Renal cortical epithelial cell (primary cell): ENCODE measurements around the gene NT5C3B. TPM values are rescaled to one million over a fixed set of nuclear protein-coding genes. Genes with fewer than 3 reads are reported as not detected.

Source experiments
- DNase-seq: peaks from one replicate; pipeline ENCODE4 v3.0.0-alpha.2; 2011; ENCODE audit warnings: low read depth
- total RNA-seq: library from RNA; depleted of rRNA; stranded (reverse); fragments of >200 nt; gene quantifications from 2 replicates; pipeline ENCODE4 v1.2.3, GENCODE V29; 2014

Gene NT5C3B
- total RNA-seq, 1 donor from 2014 or later: 43.4 TPM

DNA sequence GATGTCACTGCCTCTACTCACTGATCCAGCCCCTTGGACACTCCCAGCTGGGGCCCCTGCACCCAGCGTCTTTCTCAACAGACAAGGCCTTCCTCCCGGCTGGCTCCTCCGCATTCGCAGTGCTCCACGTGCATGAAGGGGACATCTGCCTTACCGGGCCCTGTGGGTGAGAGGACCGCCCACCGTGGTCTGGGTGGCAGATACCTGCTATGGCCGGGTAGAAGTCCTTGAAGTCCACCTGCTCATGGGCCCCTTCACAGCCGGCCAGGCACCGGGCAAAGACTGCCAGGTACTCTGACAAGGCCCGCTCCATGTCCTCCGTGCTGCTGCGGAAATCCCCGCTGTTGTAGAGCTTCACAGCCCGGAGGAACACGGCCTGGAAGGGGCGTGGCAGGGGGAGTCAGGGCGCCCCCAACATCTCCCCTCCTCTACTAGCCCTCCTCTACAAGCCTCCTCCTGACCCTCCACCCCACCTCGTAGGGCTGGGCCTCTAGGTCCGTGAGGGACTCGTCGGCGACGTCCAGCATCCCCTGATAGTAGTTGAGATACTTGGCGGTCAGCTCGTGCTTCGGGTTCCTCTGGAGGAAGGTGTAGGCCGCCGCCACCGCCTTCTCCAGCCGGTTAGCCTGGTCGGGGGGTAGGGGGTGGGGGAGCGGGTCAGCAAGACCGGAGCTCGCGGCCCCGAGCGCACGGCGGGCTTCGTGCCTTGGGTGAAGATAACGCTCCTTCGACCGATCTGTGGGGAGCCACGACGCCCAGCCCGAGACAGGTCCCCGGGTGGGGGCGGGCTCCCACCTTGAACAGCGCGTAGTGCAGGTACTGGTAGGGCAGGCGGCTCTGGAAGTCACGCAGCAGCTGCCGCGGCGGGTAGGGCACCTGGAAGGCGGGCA is 25.1 kb downstream of the NT5C3B start:
- no peak for DNase-seq

DNA sequence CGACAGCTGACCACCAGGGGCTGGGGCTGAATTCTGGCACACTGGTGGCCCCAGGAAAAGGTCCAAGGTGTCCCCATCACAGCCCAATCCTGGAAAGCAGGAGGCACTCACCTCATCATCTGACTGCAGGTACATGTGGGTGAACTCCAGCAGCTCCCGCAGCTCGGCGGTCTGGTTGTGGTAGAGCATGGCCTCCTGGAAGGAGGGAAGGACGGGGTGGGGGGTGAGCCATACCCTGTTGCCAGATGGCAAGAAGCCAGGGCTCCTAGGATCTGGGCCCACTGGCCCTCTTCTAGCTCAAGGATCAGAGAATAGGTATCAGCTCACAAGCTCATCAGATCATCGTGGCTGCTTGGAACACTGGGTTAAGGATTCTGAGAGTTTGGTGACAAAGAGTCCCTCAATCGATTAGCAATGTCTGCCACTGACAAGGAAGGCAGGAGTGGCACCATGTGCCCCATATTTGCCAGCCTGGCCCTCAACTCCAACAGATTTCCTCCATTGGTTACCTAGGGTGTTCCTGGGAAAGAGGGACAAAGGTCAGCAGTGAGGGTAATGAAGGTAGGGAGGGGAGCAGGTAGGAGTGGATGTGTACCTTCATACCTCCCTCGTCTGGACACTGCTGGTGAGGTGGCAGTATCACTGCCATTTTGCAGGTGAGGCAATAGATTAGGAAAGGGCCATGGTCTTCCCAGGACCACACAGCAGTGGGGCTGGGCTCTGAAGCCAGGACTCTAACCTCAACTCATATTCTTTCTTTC is 29.2 kb downstream of the NT5C3B start:
- no peak for DNase-seq

DNA sequence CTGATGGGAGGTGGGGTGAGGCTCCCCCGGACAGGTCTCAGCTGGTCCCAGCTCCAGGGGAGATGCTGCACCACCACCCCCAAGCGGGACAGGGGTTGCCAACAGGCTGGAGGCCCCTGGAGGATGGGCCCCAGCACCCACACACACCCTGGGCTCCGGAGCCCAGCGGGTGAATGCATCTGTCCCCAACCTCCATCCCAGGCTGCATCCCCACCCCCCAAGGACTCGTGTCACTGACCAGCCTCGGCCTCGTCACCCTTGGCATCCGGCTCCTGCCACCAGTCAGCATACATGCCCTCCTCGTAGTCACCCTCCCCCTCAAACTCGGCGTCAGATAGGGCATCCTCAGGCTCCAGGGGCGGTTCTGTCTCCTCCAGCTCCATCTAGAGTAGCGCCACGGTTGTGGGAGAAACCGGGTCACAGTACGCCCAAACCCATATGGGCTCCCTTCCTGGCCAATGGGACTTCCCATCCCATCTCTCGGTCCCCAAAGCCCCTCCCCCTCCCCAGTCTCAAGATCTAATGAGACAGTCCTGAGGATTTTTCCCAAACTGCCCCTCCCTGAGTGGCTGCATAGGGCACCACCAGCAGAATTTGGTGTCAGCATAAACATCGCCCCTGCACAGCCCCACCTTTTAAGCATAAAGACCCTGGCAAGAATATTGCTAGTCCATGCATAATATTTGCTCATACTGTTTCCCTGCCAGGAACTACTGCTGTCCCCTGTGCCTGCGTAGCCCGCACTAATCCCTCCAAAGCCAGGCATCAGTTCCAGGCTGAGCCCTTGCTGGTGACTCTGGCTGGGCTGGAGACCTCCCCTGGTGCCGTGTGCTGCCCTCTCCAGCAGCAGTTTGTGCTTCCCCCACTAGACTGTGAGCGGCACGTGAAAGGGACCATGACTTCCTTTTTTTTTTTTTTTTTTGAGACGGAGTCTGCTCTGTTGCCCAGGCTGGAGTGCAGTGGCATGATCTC is 32.7 kb downstream of the NT5C3B start:
- no peak for DNase-seq

DNA sequence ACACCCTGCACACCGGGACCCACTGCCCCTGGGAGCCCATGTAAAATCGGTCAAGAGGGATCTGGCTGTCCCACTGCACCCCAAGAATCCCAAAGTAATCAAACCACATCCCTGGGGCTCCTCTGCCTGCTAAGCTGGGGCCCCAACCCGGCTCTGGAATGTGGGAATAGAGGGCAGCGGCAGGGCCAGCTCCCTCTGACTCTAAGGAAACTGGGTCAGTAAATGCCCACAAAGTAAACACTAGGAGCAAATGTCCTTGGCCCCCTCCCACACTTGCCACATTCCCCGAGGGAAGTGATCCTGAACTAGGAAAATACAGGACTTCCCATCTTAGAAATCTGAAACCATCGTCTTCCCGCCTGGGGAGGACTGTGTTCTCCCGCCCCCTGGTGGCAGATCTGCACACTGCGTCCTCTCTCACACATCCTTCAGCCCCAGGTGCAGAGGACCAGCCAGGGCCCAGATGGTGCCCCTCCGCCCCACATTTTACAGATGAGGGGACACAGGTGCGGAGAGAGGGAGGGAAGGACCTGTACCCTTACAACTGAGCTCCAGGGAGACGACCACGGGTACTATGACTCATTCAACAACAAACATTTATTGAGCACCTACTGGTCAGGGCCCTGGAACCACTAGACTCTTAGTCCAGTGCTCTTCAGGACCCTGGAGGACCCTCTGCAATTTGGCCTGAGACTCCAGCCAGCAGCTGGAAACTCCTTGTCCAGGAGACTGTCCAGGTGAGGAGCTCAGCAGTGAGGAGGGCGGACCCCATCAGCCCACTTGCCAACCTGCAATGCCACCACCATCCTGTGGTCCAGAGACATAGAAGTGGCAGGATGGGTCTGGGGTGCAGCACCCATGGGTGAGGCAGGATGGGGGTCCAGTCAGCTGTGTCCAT is 34.4 kb downstream of the NT5C3B start:
- peak; percentile 95 for DNase-seq

DNA sequence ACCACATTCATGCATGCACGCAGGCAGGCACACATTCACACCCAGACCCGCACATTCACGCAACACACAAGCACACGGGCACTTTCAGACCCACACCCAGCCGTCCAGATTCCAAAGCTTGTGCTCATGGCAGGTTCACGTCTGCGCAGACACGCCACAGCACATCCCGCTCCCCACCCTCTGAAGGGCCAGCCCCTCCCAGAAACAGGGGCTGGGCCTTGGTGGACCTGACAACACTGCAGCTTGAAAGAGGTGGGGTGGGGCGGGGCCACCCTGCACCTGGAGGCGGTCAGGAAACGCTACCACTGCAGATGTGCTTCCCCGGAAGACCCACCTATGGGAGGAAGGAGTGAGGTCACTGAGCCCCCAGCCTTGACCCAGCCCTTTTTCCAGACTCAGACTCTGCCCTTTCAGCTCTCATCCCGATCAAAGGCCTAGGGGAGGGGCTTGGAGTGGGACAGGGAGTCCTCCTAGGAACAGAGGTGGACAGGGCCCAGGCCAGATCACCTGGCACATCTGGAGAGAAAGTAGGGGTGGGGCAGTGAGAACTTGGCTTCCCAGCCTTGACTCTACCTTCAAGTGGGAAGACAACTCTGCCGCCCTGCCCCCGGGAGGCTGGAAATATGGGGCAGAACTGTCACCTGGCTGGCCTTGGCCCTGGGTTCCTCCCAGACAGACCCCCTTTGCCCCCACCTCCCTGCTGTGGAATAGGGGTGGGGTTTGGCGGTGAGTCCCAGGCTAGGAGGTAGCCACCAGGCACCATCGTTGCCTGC is 35.2 kb downstream of the NT5C3B start:
- DNase-seq: peak; percentile 82

DNA sequence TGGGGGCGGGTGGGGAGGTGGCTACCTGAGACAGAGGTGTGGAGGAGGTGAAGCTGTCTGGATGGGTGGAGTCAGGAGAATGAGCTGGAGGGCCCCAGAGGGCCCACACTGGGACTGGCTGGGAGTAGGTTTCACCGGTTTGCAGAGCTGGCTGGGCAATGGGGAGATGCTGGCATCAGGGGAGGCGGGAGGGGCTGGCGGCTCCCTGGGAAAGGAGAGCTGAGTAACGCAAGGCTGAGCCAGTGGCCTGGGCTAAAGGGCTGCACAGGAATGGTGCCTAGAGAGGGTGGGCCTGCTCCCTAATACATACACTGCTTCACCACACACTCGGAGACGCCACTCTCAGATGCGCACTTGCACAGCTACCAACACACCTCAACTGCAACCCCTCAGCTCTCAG is 36.7 kb downstream of the NT5C3B start:
- DNase-seq: no peak

DNA sequence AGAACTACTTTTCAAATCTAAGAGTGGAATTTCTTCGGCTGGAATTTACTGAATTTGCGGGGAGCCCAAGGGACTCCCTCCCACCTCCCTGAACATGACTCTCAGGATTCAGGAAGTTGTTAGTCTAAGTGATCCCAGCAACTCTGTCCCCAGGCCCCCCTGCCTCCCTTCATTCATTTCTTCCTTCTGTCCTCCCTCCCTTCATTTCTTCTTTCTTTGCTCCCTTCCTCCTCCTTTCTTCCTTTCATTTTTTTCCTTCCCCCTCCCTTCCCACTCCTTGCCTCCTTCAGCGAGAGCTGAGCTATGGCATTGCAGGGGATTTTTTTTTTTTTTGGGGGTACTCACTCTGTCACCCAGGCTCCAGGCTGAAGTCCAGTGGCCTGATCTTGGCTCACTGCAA is 38.7 kb downstream of the NT5C3B start:
- no peak for DNase-seq

DNA sequence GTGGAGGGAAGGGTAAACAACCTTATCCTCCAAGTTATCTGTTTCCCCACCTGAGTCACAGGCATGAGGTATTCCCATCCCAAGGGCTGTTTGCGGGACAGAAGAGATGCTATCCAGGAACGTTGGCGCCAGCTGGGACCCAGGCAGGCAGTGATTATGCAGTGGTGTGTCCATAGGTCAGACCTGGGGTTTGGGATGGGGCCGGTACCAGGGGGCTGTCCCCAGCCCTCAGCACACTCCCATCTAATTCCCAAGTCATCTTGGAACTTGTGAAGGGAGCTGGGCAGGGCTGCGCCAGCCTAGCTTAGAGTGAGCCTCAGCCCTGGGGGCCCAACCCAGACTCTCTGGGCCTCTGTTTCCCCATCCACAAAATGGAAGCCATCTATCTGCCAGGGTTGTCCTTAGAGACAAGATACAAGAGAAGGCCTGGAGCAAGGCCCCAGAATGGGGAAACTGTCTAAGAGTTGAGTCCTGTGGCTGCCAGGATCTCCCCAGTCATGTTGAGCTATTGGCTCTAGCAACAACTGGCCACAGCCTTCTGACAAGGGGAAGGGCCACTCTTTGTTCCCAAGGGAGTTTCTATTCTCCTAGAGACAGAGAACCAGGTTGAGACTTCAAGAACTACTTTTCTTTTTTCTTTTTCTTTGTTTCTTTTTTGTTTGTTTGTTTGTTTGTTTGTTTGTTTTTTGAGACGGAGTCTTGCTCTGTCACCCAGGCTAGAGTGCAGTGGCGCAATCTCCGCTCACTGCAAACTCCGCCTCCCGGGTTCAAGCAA is 39.7 kb downstream of the NT5C3B start:
- no peak for DNase-seq

DNA sequence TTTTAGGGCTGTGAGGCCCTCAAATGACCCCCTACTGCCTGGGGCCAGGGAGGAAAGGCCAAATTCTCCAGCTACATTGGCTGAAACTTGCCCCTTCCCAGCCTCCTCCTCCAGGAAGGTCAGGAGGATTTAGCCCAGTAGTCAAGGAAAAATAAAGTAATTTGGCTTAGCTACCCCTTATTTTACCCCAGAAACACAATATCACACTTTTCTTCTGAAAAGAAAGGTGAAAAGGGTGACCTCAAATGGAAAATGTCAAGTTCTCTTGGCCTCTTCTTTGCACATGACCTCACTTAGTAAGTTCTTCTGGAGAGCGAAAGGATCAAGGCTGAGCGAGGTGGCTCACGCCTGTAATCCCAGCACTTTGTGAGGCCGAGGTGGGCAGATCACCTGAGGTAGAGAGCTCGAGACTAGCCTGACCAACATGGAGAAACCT is 41.5 kb downstream of the NT5C3B start:
- no peak for DNase-seq

DNA sequence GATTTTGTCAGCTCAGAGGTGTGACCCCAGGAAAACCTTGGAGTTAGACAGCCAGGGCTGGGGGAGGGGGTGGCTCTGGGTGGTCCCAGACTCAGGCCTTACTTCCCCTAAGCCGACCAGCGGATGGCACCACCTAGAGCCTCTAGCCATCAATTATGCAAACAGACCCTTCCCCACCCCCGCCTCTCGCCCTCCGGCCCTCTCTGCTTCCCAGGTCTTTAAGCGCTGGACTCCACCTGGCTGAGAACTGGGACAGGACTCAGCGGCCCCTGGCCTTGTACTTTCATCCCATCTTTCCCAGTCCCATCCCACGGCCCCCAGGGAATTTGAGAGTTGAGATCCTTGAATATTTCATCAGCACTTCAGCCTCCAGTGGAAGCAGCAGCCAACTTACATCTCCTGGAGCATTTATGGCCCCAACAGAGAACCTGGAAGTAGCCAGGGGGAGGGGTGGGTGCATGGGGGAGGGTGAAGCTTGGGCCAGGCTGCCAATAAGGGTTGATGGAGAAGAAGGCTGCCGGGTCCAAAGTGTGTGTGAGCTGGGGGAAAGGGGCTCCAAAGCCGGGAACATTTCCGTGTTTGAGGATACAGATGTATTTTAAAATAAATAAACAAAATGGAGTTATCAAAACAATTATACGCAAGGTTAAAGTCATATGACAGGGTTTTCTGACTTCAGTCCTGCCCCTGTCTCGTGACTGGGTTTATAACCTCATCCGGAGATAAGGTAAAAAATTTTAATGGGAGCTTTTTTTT is 42.1 kb downstream of the NT5C3B start:
- no peak for DNase-seq

DNA sequence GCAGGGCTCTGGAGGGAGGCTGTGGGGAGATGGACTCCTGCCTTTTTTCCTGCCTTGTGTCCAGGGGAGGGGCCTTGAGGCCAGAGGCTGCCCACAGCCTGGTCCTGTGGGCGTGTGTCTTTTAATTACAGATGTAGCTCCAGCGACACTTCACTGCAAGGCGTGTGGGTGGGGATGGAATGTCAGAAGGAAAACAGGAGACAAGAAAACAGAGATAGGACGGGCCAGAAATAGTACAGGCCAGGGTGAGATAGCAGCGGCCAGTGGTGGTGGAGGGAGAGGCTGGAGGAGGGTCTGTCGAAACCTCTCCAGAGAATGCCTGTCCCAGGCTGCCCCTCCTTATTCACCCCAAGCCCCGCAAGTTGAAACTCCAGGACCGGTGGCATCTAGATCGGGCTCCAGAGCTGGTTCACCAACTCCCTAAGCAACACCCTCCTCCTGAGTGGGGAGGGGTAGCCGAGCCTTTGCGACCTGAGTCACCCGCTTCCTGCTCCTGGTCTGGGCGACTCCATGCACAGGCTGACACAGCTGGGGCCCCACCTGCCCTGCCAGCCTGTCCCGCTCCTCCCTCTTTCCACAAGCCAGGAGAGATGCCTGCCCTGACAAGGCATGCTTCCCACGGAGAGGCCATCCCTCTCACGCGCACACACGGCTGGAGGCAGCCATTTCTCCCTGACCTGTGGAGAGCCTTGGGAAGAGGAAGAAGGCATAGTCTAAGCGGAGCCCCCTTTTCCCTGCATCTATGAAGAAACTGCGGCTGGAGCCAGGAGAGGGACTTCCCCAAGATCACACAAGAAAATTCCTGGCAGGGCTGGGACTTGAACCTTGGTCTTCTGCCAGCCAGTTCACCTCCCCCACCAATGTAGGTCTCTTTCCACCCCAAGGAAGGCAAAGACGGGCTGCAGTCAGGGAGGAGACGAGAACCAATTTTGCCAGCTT is 42.9 kb downstream of the NT5C3B start:
- peak; percentile 84 for DNase-seq

DNA sequence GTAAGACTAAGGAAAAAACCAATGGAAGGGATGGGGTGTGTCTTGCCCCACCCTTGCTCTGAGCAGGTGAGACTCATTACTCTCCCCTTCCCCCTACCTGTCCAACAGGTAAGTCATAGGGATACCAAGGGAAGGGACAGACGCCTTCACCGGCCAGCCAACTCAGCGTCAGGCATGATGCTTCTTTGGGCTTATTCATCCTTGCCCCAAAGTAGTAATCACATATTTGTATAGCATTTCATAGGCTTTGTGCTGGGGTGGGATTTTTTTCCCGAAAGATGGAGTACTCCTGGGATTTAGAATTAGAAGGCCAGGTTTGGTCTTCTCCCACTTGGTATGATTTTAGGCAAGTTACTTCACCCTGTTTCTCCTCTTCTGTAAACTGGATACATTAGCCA is 49.0 kb downstream of the NT5C3B start:
- DNase-seq: no peak

DNA sequence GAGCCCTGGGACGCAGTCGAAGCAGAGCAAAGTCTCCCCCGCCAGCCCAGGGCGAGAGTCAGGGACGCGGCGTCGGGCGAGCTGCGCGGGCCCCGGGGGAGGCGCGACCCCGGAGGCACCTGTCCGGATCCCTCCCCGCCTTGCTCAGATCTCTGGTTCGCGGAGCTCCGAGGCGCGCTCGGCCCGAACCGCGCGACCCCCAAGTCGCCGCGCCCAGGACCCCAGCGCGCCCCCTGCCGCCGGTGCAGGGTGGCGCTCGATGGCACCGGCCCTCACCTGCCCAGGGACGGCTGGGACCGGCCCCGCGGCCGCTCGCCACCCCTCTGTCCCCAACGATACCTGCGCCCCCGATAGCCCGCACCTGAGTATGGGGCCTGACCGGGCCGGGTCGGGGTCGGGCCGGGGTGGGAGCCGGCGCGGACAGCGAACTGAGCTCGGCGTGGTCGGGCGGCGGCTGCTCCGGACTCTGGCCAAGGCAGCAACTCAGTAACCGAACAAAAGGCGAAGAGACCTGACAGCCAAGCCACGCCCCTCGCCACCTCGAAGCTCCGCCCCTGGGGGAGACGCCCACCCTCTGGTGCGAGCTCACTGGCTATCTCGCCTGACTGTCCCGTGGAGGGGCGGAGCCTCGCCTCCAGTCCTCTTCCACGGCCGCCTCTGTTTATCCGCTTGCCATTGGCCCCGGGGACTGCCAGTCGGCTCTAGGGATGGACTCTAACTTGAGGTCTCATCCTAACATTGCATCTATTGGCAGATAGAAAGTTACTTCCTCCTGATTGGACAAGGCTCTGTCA is 49.6 kb downstream of the NT5C3B start, which contains the start of gene JUP:
TSS of gene JUP (minus strand) at position 485 of the 794 bp plus-strand sequence. CDS start 14,857 bp downstream, outside the sequence.
- DNase-seq: peak; percentile 99

DNA sequence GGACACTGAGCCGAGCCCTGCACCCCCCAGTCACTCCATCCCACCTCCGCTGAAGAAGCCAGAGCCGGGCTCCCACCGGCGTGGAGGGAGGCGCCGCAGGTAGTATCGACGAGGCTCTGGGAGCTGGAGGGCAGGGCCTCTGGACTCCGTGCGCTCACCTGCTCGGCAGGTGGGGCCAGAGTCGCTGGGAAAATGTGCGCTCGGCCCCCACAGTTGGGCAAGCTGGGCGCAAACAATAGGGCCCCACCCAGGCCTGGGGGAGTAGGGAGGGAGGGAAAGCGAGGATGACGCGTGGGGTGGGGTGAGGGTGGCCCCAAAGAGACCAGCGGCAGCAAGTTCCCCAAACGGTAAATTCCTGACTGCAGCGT is 50.2 kb downstream of the NT5C3B start:
- DNase-seq: no peak

DNA sequence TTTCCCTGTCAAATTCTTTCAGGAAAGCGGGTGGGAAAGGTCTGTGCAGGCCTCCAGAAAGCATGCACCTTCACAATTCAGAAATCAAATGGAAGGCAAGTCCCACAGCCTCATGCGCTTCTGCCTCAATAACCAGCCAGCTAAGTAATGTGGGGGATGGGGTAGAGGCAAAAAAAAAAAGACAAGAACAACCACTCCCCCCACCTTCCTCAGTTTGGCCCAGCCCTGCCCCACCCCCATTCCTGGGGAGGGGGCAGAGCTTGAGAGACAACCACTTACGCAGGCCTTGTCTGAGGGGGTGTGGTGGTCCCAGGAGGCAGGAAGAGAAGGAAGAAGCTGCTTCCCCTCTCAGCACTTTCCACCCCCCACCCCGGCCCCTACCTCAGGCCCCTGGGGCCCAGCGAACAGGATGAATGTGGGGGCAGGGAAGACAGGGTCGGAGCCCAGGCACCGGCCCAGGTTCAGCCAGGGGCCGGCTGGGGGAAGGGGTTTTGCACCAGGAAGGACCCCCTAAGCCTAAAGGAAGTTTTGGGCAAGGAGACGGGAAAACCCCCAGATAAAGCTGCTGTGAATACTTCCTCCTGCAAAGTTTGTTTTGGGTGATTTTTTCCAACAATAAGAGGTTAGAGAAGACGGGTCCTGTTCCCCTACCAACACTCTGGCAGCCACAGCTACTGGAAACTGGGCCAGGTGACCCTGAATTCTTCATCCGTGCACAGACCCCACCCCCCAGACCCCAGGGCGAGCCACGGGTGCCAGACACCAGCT is 50.8 kb downstream of the NT5C3B start:
- peak; percentile 41 for DNase-seq
